HG02571 (cell line): ENCODE results near the gene SLC9A3.

Source experiments
- ATAC-seq: cut with Tn5 transposase; IDR thresholded peaks from one replicate; pipeline ENCODE4 v1.9.1; 2021; ENCODE audit warnings: mild to moderate bottlenecking, moderate library complexity; ENCODE audit not compliant: unreplicated experiment

SLC9A3 gene

GRCh38 chr5:527646-528628 is 3.7 kb upstream of the SLC9A3 start:
- ATAC-seq = no peak

GRCh38 chr5:526456-527088 is 2.3 kb upstream of the SLC9A3 start:
- no peak for ATAC-seq

- no peak for ATAC-seq
Observed at GRCh38 chr5:525916-526315, 1.7 kb upstream of the SLC9A3 start.

DNA sequence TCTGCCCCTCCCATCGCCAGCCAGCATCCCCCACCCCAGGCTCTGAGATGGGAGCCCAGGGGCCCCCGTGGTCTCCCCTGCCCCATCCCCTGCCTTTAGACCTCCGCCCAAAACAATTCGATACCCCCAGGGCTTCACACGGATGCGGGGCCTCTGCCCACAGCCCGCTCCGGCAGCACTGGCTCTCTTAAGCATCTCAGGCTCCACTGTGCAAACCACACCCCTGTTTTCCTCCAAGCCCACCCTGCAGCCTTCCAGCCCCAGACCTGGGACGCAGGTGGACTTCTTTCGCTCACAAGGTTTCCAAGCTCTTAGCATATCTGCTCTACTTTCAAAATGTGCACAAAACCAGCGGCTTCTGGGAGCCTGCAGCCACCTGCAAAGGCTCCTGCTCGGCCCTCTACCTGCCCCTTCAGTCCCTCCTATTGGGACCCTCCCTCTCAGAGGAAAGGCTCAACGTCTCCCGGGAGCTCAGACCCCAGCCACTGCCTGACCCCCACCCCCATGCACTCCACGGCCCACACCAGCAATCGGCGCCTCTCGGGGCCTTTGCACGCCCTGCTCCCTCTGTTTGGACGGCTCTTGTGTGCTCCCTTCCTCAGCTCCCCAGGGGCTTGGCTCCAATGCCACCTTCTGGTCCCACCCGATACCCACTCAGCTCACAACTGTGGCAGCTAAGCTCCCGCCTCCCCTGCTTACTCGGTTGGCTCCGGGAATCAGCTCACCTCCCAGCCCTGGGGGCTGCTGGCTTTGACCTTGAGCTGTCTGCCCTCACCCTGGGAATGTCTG is 918 bp upstream of the SLC9A3 start:
- no peak for ATAC-seq

DNA sequence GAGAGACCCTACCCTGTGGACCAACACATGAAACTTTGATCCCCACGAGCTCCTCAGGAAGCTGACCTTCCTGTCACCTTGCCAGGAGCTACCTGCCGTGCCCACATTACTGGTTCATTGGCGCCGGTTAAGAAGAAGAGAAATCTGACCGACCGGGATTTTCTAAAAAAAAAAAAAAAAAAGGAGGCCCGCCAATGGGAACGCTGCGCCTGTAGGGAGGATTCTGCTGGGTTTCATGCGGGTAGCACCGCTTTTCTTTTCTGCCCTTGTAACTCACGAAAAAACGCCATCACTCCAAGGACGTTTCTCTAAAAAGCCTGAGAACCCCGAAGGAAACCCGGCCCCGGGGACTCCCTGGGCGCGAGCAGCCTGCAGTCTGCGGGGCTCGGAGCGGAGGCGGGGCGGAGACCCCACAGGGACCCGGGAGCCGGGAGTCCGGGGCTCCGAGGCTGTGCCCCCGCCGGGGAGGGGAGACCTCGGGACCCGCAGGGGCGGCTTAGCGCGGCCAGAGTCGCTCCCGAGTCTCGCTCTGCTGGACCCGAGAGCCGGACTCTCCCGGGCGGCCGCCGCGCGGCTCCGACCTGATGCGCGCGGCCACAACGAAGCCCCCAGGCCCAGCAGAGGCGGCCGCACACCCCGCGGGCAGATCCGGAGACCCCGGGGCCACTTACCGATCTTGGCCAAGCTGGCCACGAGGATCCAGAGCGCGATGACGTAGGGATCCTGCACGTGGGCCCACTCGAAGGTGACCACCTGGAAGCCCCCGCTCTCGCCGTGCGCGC is 617 bp downstream of the SLC9A3 start:
- ATAC-seq = no peak

- ATAC-seq = no peak
Observed at GRCh38 chr5:522899-523440, 1.3 kb downstream of the SLC9A3 start.

- ATAC-seq = no peak
Observed at GRCh38 chr5:522116-522515, 2.1 kb downstream of the SLC9A3 start.

DNA sequence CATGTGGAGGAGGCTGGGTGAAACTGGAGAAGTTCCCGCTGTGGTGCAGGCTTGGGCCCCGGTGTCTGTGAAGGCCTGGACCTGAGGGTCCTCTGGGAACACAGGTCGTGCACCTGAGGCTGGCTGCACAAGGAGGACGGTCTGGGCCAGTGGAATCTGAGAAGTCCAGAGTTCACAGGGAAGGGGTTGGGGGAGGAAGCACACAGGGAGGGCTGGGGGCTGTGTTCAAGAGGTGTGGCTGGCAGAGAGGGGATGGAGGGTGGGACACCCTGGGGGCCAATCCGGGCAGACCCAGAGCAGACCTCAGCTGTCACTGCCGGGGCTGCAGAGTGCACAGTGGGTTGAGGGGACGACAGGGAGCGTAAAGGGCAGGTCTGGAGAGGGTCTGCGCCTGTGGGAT is 2.6 kb downstream of the SLC9A3 start:
- ATAC-seq = no peak

GRCh38 chr5:520850-521226 is 3.4 kb downstream of the SLC9A3 start:
- ATAC-seq = no peak

DNA sequence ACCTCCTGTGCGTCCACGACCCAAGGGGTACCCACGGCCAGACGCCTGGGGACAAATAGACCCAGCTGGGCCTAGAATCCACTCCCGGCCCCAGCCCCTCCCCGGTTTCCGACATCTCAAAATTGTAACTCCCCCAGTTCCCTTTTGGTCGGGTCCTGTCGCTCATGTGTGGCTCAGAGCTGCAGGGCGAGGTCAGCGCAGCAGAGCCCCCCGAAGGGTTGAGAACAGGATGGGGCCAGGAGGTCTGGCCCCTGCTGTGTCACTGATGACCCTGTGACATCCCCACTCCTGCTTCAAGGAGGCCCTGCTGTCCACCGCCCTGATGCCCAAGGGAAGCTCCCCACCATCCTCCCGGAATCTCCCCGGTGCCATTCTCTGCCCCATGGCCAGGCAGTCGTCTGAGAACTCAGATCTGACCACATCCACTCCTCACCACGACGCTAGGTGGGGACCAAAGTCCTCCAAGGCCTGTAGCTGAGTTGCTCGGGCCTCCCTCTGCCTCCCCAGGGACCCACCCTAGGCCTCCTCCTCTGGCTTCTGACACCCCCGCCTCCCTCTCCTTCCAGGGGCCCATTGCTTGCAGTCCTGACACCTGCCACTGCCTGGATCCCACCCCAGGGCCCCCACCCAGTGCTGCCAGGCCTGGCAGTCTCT is 3.9 kb downstream of the SLC9A3 start:
- no peak for ATAC-seq

DNA sequence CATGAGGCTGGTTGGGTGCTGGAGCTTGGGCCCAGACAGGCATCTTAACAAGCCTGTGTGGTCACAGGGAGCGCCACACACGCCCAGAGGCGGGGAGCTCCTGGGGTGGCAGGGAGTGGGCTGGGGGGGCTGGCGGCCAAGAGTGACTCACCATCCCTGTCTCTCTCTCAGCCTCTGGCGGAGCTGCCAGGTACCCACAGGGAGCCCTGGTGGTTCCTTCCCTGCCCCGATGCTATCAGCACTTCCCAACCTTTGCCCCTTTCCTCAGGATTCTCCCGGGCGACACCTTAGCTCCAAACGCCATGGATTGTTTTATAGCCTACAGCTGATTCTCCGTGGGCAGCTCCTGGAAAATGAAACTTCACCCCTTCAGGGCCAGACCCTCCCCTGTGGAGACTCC is 5.5 kb downstream of the SLC9A3 start:
- ATAC-seq = no peak

DNA sequence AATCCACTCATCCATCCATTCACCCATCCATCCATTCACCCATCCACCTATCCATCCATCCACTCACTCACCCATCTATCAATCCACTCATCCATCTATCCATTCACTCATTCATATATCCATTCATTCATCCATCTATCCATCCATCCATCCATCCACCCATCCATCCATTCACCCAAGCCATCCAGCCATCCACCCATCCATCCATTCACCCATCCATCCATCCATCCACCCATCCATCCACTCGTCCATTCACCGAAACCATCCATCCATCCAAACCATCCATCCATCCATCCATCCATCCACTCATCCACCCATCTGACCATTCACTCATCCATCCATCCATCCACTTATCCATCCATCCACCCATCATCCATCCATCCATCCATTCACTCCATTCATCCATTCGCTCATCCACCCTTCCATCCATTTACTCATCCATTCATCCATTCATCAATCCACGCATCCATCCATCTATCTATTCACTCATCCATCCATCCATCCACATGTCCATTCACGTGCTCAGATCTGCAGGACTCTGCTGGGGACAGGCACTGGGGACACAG is 6.6 kb downstream of the SLC9A3 start:
- ATAC-seq = no peak

DNA sequence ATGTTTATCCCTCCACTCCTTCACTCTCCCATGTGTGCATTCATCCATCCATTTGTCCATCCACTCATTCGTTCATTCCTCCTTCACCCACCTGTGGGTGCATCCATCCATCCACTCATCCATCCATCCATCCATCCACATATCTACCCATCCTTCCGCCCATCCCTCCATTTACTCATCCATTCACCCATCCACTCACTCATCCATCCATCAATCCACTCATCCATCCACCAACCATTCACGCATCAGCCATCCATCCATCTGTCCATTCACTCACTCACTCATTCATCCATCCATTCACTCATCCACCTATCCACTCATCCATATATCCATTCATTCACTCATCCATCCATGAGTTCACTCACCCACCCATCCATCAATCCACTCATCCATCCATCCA is 7.3 kb downstream of the SLC9A3 start:
- no peak for ATAC-seq

DNA sequence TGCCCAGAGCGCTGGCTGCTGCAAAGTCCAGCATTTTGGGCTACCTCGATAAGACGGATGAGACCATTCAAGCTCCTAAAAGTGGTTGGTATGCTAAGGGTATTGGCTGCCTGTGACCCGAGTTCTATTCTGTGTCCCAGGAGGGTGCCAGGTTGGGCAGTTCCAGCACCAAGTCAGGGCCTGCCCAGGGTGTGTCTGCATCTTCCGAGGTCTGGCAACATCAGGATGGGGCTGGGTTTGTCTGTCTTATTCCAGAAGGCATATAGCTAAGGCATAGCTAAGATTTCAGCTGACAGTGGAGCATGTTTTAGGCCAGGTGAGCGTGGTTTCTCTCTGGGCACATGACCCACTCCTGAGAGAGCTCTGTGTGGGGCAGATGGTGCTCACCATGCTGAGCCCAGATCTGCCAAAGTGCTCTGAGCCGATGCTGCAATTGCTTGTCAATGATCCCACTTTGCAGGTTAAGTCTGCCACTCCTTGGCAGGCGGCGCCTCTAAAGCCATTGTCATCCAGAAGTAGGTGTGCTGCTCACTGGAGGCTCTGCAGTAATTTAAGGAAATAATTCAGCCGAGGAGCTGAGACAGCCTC is 7.8 kb downstream of the SLC9A3 start:
- no peak for ATAC-seq

DNA sequence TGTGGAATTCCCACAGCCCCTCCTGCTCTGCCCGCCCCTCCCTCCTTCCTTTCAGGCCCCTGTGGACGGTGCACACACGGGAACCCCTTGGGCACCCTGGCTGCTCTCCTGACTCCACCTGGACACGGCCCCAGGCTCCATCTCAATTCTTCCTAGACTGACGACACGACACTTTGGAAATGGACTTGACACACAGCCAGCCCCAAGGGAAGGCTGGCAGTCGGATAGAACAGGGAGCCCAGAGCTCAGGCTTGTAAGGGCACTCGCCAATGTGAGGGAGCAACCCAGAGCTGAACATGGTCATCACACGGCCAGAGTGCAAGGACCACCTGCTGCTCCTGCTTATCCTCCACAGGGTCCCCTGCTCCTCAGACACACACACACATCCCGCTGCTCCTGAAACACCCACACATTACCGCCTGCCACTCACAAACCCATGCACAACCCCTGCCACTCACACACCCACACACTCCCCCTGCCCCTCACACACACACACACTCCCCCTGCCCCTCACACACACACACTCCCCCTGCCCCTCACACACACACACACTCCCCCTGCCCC is 8.9 kb downstream of the SLC9A3 start:
- no peak for ATAC-seq

DNA sequence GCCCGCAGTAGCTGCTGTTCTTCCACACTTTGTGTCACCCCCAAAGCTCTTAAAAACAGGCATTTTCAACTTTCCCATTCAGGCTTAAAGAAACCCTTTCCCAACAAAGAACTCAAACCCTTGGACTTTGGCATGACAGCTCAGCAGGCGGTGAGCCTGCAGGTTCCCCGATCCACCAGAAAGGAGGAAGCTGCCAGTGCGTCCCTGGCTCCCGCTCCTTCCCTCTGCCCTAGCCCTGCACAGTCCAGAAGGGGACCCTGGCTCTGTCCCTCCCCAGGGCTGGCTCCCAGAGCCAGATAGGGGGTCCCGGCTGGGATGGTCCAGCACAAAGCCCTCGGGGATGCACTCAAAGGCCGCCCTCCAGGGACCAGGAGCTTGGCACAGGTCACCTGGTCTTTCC is 9.6 kb downstream of the SLC9A3 start:
- ATAC-seq = no peak

DNA sequence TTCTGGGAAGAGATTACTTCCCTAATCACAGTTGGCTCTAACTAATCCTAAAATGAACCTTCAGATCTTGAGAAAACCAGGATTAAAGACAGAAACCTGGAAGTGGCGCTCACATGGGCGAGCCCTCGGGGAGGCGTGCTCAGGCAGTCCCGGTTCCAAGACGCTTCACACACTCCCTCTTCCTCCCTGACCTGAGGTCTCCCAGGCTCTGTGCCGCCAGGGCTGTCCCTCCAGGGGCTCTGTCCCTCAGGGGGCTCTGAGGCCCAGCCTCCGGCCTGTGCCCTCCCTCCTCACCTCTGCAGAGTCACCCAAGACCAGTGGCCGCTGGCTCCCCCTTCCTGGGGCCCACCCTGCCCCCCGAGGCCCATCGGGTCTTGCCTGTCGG is 10.2 kb downstream of the SLC9A3 start:
- no peak for ATAC-seq

DNA sequence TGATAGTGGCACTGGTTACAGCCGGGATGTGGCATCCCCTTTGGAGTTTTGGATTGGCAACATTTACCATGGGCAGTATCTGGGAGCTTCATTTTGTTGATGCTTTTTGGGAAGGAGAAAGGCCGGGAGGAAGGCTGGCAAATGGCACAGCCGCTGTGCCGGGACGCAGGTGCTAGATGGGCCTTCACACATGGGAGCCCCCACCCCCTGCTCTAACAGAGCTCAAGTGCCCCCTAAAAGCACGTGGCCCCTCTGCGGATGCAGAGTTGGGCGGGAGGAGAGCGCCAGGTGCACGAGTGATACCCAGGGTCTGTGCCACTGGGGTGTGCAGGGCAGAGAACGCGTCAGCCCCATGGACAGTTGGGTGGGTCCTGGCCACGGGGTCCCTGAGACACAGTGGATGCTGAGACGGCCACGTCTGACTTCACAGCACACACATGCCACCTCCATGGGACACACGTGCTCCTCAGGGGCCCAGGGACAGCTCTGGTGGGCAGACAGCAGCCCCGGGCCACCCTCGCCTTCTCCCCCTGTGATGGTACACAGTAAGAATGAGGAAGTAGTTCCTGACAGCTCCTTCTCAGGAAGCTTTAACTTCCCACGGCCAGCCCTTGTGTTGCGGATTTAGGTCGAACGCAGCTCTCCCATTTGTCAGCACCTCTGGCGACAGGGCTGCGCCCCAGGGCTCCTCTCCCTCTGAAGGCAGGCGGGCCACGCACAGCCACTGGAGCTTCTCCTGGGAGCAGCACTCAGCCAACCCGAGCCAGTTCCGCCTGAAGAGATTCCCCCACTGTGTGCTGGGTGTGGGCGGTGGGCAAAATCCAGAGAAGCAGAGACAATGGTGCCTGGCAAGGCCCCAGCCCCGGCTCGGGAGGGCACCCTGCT is 10.8 kb downstream of the SLC9A3 start:
- no peak for ATAC-seq
